ENCODE results near the gene SF3B6.
"Not testable (repeated sequence)": the region's sequence is repeated elsewhere in the genome, so short reads cannot be mapped to it uniquely, and the experiment has no call there.

Gene SF3B6

DNA sequence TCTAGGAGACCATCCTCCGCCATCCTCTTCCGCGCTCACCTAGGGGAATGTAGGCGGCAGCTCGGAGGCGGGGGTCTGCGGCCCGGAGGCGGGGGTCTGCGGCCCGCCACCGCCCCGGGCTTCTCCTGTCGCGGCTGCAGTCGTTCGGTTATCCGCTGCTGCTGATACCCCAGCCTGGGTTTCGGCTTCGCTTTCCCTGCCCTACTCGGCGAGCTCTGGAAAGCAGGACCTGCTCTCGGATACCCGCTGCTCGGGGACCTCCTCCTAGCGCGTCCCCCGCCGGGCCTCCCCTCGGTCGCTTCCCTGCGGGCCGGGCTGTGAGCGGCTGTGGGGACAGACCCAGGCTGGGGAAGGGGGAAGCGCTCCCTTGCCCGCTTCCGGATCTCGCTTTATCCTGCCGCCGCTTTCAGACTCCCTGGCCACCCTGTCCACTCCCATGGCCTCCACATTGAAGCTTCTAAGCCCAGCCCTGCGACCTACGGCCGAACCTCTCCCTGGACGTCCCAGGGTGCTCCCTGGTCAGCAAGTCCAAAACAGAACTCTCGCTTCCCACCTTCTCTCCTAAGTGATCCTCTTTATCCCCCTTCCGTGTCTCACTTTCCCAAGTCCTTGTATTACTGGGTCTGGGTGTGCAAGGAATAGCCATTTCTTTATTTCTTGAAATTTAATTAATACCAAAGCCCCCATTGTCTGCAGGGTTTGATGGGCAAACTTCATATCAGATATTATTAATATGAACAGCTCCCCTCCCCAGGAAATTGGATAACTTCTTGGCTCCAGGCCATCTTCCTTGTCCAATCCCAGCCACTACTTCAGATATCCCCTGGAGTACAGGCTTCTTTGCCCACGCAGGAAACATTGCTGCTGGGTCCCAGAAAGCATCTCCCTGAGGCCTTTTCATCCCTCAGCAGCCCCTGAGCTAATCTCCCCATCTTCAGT lies 25.8 kb downstream of the SF3B6 start:
- DNase-seq: peak; percentile 22

- DNase-seq: peak; percentile 61
Measured at GRCh38 chr2:24049485-24050021, 26.6 kb downstream of the SF3B6 start, which contains the start of gene FKBP1B. TSS of gene FKBP1B (plus strand) at chr2:24049741. CDS start at chr2:24049850, 109 bp downstream.

DNA sequence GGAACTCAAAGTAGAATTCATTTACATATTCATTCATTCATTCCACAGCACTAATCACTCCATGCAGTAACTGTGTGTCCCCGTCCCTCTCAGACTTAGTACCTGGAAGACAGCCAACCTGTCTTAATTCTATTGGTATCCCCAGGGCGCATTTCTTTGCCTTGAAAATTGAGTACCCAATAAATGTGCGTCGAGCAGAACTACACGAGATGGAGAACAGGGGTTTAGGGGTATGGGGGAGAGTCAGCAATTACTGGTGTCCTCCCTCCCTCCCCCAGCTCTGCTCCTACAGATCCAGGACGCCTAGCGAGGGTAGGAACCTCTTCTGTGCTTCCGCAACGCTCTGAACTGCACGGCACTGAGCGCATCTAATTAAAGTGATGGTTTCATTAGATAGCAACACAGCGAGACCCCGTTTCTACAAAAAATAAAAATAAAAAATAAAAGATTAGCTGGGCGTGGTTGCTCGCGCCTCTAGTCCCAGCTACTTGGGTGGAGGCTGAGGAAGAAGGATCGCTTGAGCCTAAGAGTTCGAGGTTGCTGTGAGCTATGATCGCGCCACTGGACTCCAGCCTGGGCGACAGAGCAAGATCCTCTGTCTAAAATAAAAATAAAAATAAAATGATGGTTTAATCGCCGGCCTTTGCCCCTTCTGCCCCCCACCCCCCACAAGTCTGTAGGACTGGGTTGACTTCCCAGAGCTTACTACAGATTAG lies 27.2 kb downstream of the SF3B6 start:
- DNase-seq: no peak

DNA sequence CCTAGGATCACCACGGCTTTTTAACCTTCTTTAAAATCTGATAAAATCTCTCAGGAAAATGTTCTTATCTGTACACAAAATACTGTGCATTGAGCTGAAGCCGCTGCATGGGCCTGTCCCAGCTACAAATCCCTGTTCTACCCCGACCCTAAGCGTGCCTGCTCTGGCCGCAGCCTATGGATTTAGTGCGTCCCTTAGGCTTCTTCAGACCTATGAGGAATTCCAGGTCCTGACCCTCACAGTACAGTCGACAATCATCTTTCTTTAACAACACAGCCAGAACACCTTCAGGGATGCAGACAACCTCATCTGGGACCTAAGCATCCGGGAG lies 28.5 kb downstream of the SF3B6 start:
- no peak for DNase-seq

- DNase-seq: peak; percentile 95
Measured at GRCh38 chr2:24046930-24047702, 29.0 kb downstream of the SF3B6 start, which contains the start of gene WDCP. TSS of gene WDCP (minus strand) at chr2:24047391. CDS start at chr2:24039494, 7,897 bp downstream.

- no peak for DNase-seq
Measured at GRCh38 chr2:24046599-24046929, 29.6 kb downstream of the SF3B6 start.

GRCh38 chr2:24045511-24046508 lies 30.3 kb downstream of the SF3B6 start:
- DNase-seq: no peak

GRCh38 chr2:24043133-24043532 lies 33.0 kb downstream of the SF3B6 start:
- DNase-seq: not testable (repeated sequence)

DNA sequence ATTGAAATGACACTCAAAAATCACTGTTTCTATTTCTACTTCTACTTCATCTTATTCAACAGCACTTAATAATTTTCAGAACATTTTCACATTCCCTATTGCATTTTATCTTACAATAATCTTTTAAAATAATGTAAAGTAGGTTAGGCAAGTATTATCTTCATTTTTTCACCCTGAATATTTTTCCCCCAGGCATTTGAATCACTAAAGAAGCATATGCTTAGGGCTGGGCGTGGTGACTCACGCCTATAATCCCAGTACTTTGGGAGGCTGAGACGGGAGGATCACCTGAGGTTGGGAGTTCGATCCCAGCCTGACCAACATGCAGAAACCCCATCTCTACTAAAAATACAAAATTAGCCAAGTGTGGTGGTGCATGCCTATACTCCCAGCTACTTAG lies 35.6 kb downstream of the SF3B6 start:
- DNase-seq: no peak

DNA sequence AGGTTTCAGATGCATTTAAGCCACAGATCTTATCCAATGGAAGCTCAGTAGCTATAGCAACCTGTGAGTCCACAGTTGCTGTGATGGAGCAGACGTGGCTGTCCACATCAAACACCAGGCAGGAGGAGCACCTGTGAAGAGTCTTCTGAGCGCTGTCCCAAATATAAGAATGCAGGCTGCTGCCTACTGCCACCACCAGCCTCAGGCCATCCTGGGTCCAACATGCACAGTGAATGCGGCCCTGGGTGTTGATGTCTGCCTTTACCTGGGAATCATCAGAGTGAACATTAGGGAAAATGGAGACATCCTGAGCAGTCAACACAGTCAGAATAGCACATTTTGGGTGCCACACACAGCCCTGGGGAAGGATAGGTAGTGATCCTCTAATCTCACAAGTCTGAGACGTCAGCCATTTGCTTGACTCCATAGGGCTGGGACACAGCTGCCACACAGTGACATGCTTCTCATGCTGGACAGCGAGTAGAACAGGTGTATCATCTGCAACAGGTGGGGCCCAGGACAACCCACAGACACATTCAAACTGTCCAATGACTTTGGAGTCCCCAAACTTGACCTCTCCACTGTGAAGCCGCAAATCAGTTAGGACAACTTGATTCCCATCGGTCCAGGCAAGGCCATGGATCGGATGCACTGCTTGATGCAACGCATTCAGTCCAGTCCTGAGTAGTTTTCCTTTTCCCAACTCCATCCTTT lies 37.2 kb downstream of the SF3B6 start:
- no peak for DNase-seq

DNA sequence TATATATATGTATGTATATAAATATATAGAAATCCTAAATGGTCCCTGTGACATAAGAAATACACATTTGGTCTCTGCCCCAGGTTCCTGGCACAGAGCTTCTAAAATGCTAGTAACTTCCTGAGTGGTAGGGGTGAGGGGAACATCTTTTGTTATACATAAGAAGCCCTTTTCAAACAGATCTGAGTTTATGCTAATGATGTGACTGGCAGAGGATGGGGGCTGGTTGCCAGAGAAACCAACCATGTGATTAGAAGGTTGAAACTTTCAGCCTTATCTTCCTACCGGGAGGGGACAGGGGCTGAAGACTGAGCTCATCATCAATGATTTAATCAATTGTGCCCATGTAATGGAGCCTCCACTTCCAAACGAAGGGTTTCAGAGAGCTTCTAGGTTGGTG lies 49.9 kb downstream of the SF3B6 start:
- no peak for DNase-seq

GRCh38 chr2:24024996-24025663 lies 51.0 kb downstream of the SF3B6 start:
- DNase-seq: no peak

DNA sequence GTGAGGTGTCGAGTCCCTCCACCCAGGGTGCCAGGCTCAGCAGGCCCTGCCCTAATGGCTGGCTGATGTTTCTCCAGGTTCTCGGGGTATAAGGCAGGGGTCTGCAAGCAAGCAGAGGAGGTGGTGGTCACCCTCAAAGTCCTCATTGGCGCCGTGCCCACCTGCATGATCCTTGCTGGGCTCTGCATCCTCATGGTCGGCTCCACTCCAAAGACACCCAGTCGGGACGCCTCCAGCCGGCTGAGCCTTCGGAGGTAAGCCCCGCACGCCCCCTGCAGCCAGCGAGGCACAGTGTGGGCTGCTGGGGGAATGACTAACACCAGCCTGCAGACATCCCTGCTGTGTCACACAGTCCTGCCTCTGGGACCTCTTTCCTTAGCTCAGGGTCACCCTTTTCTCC lies 52.1 kb downstream of the SF3B6 start:
- DNase-seq: no peak

DNA sequence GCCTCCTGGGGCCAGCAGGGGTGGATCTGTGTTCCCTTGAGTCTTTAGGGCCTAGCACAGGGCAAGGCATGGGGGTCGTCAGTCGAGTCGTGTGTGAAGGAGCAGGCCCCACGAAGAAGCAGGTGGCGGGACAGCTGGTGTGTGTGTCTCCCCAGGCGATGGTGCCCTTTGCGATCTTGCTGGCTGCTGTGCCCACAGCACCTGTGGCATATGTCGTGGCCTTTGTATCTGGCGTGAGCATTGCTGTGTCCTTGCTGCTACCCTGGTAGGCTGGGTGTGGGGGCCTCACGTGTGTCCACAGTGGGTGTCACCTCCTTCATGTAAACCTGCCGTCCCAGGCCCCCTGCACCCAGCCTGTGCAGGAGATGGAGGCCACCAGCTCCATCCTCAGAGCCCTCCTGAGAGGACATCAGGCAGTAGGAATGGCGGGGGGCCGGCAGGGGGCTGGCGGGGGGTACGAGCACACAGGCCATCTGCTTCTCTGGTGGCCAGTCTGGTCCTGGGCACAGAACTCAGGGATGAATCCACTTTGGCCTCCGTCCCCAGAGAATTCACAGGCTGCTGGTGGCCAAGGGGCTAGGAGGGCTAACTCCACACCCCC lies 53.1 kb downstream of the SF3B6 start:
- no peak for DNase-seq

- DNase-seq: no peak
Measured at GRCh38 chr2:24022324-24022974, 53.7 kb downstream of the SF3B6 start.

DNA sequence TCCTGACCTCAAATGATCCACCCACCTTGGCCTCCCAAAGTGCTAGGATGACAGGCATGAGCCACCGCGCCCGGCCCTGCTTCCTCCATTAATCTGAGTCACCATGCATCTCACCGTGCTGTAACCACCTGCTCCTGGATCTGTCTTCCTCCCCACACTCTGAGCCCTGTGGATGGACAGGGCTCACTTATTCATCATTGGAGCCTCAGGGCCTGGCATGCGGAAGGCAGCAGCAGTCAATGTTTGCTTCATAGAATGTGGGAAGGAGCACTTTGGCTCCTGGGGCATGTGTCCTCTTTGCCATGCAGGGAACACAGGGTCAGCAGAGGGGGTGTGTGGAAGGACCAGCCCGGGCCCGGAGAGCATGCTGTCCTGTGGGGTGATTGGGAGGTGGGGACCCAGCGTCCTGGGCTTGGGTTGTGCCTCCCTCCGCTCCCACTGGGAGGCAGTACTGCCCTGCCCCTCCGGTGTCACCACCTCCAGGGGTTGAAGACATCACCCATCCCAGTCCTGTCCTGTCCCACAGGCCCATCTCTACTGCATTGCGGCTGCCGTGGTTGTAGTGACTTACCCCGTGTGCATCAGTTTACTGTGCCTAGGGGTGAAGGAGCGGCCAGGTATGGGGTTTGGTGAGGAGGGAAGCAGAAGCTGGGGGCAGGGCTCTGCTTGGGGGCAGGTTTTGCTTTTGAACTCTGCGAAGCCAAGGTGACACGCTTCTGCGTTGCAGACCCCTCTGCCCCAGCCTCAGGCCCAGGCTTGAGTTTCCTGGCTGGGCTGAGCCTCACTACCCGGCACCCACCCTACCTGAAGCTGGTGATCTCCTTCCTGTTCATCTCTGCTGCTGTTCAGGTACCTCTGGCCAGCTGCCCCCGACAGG lies 54.8 kb downstream of the SF3B6 start:
- peak; percentile 44 for DNase-seq

DNA sequence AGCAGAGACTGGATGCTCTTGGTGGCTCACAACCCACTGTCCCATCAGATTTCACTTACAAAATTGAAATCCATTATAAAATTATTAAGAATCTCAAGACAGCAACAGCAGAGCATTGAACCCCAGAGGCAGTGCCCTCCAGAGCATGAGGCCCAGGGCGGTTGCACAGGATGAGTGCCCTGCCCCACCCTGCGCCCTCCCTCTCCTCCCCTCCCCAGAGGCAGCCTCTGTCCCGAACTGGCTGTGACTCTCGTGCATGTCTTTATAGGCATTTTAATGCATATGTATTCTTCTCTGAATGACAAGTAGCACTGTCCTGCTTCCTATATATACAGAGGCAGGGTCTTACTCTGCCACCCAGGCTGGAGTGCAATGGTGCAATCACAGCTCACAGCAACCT lies 55.9 kb downstream of the SF3B6 start:
- DNase-seq: no peak

DNA sequence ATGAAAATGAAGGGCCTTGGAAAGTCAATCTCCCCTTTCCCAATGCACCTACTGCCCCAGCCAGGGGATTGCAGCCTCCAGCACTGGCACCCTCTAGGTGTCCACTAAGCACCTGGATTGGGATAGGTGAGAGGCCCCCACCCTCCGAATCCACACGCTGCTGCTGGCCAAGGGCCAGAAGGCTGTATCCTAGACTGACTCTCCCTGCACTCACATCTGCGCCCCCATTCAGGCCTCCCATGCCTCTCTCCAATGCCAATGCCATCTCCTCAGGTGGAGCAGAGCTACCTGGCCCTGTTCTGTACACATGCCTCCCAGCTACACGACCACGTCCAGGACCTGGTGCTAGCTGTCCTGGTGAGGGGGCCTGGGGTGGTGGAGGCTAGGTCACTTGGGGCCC lies 56.4 kb downstream of the SF3B6 start:
- DNase-seq: no peak

DNA sequence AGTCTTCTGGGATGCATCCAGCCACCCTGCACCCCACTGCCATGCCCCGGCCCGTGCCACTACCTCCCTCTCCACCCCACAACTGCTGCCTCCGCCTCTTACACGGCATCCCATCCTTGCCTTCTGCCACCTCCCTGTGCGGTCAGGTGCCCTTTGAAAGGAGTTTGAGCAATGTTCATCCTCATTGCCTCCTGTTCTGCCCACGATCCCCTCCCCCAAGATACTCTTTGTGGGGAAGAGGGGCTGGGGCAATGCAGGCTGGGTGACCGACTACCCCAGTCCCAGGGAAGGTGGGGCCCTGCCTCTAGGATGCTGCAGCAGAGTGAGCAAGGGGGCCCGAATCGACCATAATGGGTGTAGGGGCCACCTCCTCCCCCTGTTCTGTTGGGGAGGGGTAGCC lies 57.9 kb downstream of the SF3B6 start:
- DNase-seq: no peak
